Measurements from ENCODE around the gene HSD17B1.

Gene HSD17B1

GRCh38 chr17:42552736-42553135 lies at the start of gene HSD17B1:
HSD17B1 (plus strand) TSS chr17:42552923; CDS start chr17:42552934, 11 bp downstream.
- H3K27ac ChIP-seq: peak within 1 kb of the TSS; percentile 95

- no peak for TF ChIP-seq CTCF (conservative IDR thresholded peaks at IDR 0.05)
- no peak for TF ChIP-seq ZFX (IDR thresholded peaks at IDR 0.05)
These were observed 49.8 kb upstream of the HSD17B1 start for GRCh38 chr17:42502926-42503325.

GRCh38 chr17:42507671-42508070 lies 45.1 kb upstream of the HSD17B1 start:
- H3K27ac ChIP-seq: no peak overlapping the region
- TF ChIP-seq ZFX (IDR thresholded peaks at IDR 0.05) (no peak), CTCF (conservative IDR thresholded peaks at IDR 0.05) (no peak)

More at GRCh38 chr17:42502926-42503325, 49.8 kb upstream of the HSD17B1 start:
- H3K27ac ChIP-seq: no peak overlapping the region

GRCh38 chr17:42508426-42509165 lies 44.1 kb upstream of the HSD17B1 start:
- TF ChIP-seq ZFX (IDR thresholded peaks at IDR 0.05): no peak
- TF ChIP-seq CTCF (conservative IDR thresholded peaks at IDR 0.05): no peak
- H3K27ac ChIP-seq: no peak overlapping the region

- TF ChIP-seq ZFX (IDR thresholded peaks at IDR 0.05) (no peak), CTCF (conservative IDR thresholded peaks at IDR 0.05) (no peak)
- H3K27ac ChIP-seq: no peak overlapping the region
These were observed 43.3 kb upstream of the HSD17B1 start for GRCh38 chr17:42509409-42509808.

GRCh38 chr17:42509841-42510240 lies 42.9 kb upstream of the HSD17B1 start:
- no peak overlapping the region for H3K27ac ChIP-seq
- no peak for TF ChIP-seq CTCF (conservative IDR thresholded peaks at IDR 0.05)

- TF ChIP-seq CTCF (conservative IDR thresholded peaks at IDR 0.05): no peak
- no peak for TF ChIP-seq ZFX (IDR thresholded peaks at IDR 0.05)
- no peak overlapping the region for H3K27ac ChIP-seq
These were observed 40.5 kb upstream of the HSD17B1 start for GRCh38 chr17:42512246-42512645.

GRCh38 chr17:42512733-42513251 lies 39.9 kb upstream of the HSD17B1 start:
- H3K27ac ChIP-seq: no peak overlapping the region
- TF ChIP-seq CTCF (conservative IDR thresholded peaks at IDR 0.05) (no peak), ZFX (IDR thresholded peaks at IDR 0.05) (no peak)

Measured in C4-2B (cell line).